GM18526 (cell line): ENCODE results near the gene KCND3.

ENCODE experiments used
- POLR2A ChIP-seq: IDR thresholded peaks from 3 replicates; pipeline ENCODE4 v1.6.1; 2011; ENCODE audit not compliant: insufficient read length; ENCODE audit errors: extremely low read depth

KCND3 gene

DNA sequence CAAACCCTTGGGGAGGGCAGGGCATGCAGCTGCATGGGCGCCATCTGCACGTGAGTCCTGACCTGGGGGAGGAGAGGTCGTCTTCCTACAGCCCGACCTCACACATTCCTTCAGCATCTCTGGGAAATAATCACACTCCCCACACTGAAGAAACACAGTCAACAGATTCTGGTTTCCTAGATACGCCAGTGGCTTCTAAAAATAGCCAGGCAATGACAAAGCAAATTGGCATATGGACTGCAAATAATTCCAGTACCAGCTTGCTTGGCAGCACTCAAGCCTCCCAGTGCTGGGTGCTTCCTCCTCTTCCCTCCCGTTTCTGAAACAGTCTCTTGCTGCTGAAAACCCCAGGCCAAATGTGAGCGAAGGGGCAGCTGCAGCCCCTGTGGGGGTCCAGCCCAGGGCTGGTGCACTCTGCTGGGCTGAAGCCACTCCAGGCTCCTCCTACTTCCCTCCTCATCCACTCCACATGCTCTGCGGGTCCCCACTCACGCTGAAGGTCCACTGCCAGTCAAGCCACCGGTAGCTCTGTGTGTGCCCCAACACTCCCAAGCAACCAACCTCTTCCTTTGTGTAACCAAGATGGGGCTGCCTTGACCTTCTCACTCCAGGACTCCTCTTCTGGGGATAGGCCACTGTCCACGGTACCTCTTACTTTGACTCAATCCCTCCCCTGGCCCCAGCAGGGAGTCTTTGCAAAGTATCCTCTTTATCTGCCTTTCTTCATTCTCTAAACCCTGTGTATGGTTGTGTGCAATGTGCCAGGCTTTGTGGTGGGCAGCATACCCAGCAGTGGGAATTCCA, 69.0 kb downstream of the KCND3 start:
- no peak for TF ChIP-seq POLR2A

DNA sequence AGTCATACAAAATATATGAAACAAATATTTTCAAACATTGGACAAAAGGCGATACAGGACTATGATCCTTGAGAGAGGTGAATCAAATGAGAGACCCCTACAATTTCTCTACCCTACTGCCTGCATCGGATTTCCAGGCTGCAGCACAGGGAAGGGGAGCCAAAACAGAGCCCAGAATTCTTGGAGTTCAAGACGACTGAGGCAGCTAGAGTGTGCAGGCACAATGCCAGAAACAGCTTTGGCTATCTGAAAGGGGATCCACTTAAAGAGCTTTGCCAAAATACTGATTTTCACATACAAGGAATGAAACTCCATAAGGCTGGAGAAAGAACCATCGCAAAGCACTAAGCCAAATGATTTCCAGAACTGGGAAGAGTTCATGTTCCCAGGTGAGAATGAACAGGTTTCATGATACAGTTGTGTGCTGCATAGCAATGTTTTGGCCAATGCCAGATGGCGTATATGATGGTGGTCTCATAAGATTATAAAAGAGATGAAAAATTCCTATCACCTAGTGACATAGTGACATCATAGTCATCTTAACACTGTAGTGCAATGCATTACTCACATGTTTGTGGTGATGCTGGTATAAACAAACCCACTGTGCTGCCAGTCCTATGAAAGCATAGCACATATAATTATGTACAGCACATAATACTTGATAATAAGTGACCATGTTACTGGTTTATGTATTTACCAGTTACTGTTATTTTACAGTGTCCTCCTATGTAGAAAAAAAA, 77.5 kb downstream of the KCND3 start:
- no peak for TF ChIP-seq POLR2A

DNA sequence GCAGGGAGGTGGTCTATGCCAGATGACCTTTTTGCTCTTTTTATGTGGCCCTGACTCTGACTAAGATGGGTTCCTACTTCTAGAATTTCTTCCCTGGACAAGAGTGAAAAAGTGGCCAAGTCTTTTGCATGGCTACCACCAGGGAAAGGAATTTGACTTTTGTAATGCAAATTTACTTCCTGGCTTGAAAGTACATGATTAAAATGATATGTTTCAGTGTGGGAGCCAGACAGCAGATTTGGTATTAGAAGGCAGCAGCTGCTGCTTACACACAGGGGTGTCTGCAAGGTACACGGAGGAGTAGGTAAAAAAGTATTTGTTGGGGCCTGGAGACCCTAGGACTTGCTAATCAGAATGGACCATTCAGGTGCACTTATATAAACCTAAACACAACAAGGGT, 78.4 kb downstream of the KCND3 start:
- TF ChIP-seq POLR2A: no peak

DNA sequence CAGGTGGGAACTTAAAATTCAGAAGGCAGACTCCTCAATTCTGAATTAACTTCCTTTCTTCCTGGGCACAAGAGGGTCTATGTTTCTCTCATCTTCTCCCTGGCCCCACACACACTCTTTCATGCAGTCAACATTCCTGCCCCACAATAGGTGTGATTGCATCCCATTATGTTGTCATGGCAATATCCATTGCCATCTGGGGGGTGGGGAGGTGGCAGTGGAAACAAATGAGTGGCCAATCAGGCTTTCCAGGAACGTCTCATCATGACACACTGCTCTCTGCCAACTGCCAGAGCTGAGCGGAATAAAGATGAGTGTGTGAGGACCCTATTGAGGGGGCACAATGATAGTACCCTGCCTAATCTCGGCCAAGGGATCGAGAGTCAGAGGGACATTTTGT, 80.4 kb downstream of the KCND3 start:
- no peak for TF ChIP-seq POLR2A

DNA sequence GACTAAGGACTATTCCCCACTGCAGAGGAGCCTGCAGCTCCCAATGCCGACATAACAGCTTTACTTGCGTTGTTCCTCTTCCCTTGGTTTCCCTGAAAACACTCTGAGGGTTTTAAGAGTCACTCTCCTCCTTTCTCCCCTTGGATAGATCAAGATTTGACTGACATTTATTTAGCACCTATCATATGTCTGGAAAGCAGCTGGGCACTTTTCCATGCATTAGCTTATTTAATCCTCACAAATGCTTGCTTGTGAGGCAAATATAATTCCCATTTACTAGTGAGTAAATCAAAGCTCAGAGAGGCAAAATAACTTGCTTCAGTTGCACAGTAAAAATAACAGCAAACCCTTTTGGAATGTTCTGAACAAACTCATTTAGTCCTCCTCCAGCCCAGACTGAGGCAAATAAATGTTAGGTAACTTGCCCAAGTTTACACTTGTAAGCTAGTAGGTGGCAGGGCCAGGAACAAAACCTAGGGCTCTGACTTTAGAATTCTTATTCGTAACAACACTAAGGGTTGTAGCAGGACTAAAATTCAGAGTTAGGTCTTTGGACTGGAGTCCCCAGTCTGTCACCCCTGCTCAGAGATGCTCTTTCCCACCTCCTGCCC, 81.4 kb downstream of the KCND3 start:
- no peak for TF ChIP-seq POLR2A

DNA sequence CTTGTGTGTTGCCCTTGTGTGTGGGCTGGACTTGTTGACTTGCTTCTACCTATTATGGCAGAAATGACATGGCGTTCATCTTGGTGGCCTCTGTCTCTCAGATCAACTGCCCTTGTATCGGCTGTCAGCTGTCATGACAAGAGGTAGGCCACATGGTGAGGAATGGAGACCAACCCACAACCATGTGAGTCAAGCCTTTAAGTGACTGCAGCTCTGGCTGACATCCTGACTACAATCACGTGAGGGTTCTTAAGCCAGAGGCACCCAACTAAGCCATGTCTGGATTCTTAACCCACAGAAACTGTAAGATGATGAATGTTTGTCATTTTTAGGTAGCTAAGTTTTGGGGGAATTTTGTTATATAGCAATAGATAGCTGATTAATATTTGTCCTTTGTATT, 82.1 kb downstream of the KCND3 start:
- no peak for TF ChIP-seq POLR2A

DNA sequence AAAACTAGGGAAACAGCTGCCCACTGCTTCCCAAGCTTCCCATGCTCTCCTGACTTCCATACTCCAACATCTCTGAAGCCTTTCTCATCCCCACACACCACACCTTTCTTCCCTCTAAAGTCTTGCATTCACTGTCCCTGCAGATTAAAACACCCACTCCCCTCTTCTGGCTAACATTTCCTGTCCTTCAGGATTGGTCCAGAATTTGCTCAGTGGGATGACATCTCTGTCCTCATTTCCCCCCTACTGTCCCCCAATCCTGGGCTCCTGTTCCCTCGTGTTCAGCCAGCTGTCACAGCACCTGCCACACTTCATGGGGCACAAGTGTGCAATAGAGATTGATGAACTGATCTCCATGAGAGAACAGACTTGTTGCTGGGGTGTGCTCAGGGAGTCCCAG, 82.7 kb downstream of the KCND3 start:
- no peak for TF ChIP-seq POLR2A

DNA sequence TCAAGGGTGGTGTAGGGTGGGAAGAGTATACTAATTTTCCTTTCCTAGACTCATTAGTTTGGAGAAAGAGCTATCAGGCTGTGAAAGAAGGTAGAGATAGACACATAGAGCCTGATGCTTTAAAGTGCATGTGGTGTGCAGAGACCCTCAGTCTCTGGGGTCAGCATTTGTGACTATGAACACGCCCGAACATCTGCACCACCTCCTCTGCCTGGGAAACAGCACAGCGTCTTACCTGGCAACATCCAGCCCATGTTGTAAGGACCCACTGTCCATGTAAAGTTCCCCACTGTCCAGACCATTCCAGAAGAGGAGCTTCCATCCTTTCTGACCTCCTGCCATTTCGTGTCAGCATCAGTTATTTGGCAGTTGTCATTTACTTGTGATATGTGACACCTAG, 83.4 kb downstream of the KCND3 start:
- no peak for TF ChIP-seq POLR2A

DNA sequence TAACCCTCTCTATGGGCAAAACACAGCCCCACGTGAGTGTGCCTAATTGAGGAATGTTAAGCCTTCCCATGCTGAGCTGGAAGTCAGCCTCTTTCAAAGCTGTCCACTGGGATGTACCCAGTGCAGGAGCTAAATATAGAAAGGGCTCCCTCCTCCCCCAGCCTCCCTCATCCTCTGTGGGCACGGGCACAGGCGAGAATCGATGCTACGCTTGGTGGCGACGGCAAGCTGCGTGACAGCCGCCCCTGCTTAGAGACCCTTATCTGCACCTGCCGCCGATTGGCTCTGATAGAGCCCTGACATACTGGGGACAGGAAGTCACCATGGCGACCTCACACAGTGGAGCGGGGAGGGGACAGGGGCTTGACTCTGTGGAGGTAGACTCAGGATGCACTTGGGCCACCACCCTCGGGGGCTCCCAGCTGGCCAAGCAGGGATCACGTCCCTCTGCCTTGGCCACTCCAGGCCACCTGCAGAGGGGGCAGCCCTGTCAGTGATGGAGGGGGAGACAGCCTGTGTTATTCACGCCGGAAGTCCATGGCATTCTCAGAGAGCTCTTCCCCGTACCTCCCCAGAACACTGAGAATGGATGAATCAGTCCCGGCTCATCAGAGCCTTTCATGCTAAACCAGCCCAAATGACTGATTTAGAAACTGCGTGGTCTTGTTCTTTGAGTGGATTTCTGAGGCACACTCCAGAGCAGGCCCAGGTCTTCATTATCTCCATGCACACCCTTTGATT, 84.8 kb downstream of the KCND3 start:
- no peak for TF ChIP-seq POLR2A

DNA sequence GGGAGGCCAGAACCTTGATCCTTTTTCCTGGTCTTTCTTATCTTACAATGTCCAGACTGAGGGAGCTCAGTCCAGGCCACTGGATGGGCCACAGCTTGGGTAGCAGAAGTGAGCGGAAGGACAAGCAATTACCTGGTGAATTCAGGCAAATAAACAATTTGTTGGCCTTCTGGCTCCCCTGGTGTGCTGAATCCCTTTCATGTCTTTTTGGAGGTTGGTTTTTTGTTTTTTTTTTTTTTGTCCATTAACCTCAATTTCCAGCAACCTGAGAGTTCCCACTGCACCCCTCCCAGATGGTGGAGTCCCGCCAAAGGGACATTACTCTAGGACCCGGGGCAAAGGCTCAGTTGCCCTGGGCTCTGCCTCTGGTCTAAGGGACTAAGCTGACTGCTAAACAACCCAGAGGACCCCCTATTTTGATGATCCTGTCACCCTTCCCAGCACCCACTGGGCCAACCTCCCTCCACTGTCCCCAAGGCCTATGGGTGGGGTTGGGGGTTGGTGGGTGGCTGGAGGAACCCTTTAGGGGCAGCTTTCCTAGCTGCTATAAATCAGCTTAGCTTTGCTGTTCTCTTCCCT, 85.5 kb downstream of the KCND3 start:
- TF ChIP-seq POLR2A: no peak

DNA sequence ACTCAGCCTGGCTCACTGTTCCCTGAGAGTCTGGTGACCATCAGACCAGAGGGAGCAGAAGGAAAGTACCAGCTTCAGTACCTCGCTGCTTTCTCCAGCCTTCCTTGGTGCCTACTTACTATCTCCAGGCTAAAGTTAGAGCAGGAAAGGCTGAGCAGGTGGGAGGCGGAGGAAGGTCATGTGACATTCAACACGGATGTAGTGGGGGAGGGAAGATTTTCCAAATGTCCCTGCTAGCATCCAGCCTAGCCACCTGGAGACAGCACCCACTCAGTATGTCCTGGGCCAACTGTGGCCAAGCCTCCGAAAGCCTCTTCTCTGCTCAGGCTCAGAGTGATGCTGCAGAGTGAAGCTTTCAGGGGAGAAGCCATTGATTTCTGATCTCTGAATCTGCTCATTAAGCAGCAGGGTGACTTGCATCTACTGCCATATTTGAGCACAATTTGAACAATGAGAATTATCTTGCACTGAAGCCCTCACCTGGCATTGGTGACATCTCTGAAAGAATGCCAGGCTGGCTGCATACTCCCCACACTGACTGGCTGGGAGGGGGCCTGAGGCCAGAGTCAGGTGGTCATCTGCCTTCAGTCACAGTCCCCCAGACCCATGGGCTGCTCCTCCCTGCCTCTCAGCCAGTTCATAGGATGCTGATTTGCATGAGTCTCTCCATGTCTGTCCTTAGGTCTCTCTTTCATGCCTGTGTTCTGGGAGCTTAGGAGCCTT, 86.2 kb downstream of the KCND3 start:
- no peak for TF ChIP-seq POLR2A

DNA sequence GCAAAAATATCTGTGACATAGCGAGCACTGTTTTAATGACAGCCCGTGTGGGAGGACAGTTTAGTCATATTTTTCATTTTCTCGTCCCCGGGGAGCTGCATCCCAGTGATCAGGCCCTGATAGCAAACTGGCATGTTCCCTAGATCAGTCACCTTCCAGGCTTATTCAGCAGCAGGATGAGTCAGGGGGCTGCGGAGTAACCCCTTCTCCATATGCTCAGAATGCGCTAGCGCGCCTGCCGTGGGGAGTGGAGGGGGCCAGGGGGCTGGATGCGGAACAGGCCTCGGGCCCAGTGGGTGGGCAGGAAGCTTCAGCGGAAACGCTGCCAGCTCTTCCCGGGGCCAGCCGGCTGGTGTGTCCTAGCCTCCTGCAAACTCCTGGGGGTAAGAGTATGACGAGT, 94.0 kb downstream of the KCND3 start:
- TF ChIP-seq POLR2A: no peak

DNA sequence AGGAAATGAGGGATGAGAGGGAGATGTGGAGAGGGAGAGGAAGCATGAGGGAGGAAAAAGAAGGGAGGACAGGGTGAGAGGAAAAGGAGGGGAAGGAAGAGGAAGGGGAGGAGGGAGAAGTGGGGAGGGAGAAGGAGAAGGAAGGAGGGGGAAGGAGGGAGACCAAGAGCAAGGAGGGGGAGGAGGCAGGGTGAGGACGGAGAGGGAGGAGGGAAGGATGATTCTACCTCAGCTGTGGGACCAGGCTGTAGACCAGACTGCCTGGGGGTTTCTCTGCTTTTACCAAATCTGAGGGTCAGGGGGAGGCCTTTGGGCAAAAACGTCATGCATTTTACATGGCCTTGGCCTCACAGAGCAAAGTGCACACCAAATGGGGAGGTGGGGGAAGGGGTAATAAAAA, 94.5 kb downstream of the KCND3 start:
- no peak for TF ChIP-seq POLR2A

DNA sequence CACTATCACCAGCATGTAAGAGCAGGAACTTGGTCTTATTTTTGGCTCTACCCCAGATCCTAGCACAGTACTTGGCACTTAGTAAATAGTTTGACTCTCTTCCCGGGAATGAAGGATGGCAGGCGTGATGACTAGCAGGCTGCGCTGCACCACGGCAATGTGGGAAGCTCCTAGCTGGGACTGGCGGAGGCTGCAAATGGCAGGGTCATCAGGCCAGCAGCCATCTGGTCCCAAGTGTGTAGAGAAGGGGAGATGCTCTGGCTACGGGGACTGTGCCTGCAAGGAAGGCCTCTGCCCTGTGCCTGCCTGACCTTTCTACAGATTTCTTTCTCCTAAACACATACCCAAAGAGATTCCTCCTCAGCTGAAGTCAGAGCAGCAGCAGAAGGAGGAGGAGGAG, 95.0 kb downstream of the KCND3 start:
- no peak for TF ChIP-seq POLR2A

DNA sequence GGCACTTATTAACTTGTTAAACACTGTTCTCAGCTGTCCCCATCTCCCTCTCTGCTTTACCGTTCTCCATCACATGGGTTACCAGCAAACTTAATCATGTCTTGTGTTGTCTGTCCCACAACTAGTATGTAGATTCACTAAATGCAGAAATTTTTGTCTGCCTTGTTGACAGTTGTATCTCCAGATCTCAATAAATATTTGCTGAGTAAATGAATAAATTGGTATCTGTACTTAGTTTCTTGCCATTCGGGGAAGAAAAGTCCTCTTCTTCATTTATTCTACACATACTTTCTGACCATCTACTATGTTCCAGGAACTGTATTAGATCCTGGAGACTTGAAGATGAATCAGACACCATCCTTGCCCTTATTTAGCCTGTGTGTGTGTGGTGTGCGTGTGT, 97.9 kb downstream of the KCND3 start:
- no peak for TF ChIP-seq POLR2A
